ENCODE measurements around the gene CSNK1G2.

Gene CSNK1G2

GRCh38 chr19:1968279-1969175, 27.6 kb downstream of the CSNK1G2 start:
- no peak for TF ChIP-seq CTCF (IDR thresholded peaks at IDR 0.05; ENCODE audit: low read depth, low read length)
- TF ChIP-seq MAX (IDR thresholded peaks at IDR 0.05; ENCODE audit: low read depth, low read length) = no peak
- no peak for TF ChIP-seq POLR2A (IDR thresholded peaks at IDR 0.05; ENCODE audit: extremely low read depth, insufficient read length)
- TF ChIP-seq MYC (IDR thresholded peaks at IDR 0.05; ENCODE audit: low read depth, low read length) = no peak
- no peak for DNase-seq (ENCODE audit: low read depth)

GRCh38 chr19:1969176-1970002, 28.4 kb downstream of the CSNK1G2 start:
- TF ChIP-seq MAX (IDR thresholded peaks at IDR 0.05; ENCODE audit: low read depth, low read length) (no peak), POLR2A (IDR thresholded peaks at IDR 0.05; ENCODE audit: extremely low read depth, insufficient read length) (no peak)
- DNase-seq (ENCODE audit: low read depth) = no peak
- H3K4me3 ChIP-seq (ENCODE audit: low read depth, low read length) = no peak overlapping the region

More at GRCh38 chr19:1968279-1969175, 27.6 kb downstream of the CSNK1G2 start:
- H3K4me3 ChIP-seq (ENCODE audit: low read depth, low read length) = no peak overlapping the region

- TF ChIP-seq MAX (IDR thresholded peaks at IDR 0.05; ENCODE audit: low read depth, low read length) (no peak), MYC (IDR thresholded peaks at IDR 0.05; ENCODE audit: low read depth, low read length) (no peak), POLR2A (IDR thresholded peaks at IDR 0.05; ENCODE audit: extremely low read depth, insufficient read length) (no peak), CTCF (IDR thresholded peaks at IDR 0.05; ENCODE audit: low read depth, low read length) (no peak)
- peak; percentile 62 for DNase-seq (ENCODE audit: low read depth)
- no peak overlapping the region for H3K4me3 ChIP-seq (ENCODE audit: low read depth, low read length)
Observed at GRCh38 chr19:1970003-1970805, 29.2 kb downstream of the CSNK1G2 start.

GRCh38 chr19:1970806-1971502, 30.0 kb downstream of the CSNK1G2 start:
- TF ChIP-seq POLR2A (IDR thresholded peaks at IDR 0.05; ENCODE audit: extremely low read depth, insufficient read length) (no peak), MAX (IDR thresholded peaks at IDR 0.05; ENCODE audit: low read depth, low read length) (no peak), MYC (IDR thresholded peaks at IDR 0.05; ENCODE audit: low read depth, low read length) (no peak), CTCF (IDR thresholded peaks at IDR 0.05; ENCODE audit: low read depth, low read length) (no peak)
- no peak overlapping the region for H3K4me3 ChIP-seq (ENCODE audit: low read depth, low read length)
- no peak for DNase-seq (ENCODE audit: low read depth)

- no peak for DNase-seq (ENCODE audit: low read depth)
- no peak for TF ChIP-seq POLR2A (IDR thresholded peaks at IDR 0.05; ENCODE audit: extremely low read depth, insufficient read length)
- no peak for TF ChIP-seq CTCF (IDR thresholded peaks at IDR 0.05; ENCODE audit: low read depth, low read length)
- no peak for TF ChIP-seq MYC (IDR thresholded peaks at IDR 0.05; ENCODE audit: low read depth, low read length)
- no peak for TF ChIP-seq MAX (IDR thresholded peaks at IDR 0.05; ENCODE audit: low read depth, low read length)
- no peak overlapping the region for H3K4me3 ChIP-seq (ENCODE audit: low read depth, low read length)
Observed at GRCh38 chr19:1974381-1975161, 33.6 kb downstream of the CSNK1G2 start.
